GM12875 (cell line): ENCODE data around the gene EBLN1.

ENCODE experiments used
- H3K4me3 ChIP-seq: one replicate; pipeline ENCODE4 v1.5.1; 2011; ENCODE audit warnings: low read depth, low read length, control low read depth
- CTCF ChIP-seq: IDR thresholded peaks from 2 replicates; pipeline ENCODE4 v1.5.1; 2011; ENCODE audit warnings: low read depth, mild to moderate bottlenecking, control low read depth, inconsistent platforms, low read length, moderate library complexity, borderline replicate concordance; ENCODE audit not compliant: insufficient read depth

Gene EBLN1

GRCh38 chr10:22252224-22252800 lies 34.5 kb upstream of the EBLN1 start:
- H3K4me3 ChIP-seq: peak overlapping the region; percentile 66
- TF ChIP-seq CTCF: no peak

- H3K4me3 ChIP-seq: peak overlapping the region; percentile 66
- TF ChIP-seq CTCF: no peak
These were observed 34.0 kb upstream of the EBLN1 start for GRCh38 chr10:22251751-22252223.

- H3K4me3 ChIP-seq: peak overlapping the region; percentile 66
- TF ChIP-seq CTCF: no peak
These were observed 33.3 kb upstream of the EBLN1 start for GRCh38 chr10:22250897-22251660.

GRCh38 chr10:22247636-22248035 lies 29.8 kb upstream of the EBLN1 start:
- TF ChIP-seq CTCF: no peak
- no peak overlapping the region for H3K4me3 ChIP-seq

- no peak for TF ChIP-seq CTCF
- no peak overlapping the region for H3K4me3 ChIP-seq
These were observed 29.0 kb upstream of the EBLN1 start for GRCh38 chr10:22246680-22247391.

GRCh38 chr10:22245567-22245966 lies 27.8 kb upstream of the EBLN1 start:
- TF ChIP-seq CTCF: no peak
- no peak overlapping the region for H3K4me3 ChIP-seq
